Colon (tissue), 2 donors: ENCODE data around the gene COL23A1.

Source experiments
- FAIRE-seq: peaks from 2 replicates; lab custom pipeline; 2012; peaks lifted over from hg19 to GRCh38; lab: Jason Lieb, UNC
- donor health status: control.
- donor health status: control.

The COL23A1 gene

GRCh38 chr5:178532236-178532635 lies 58.0 kb downstream of the COL23A1 start:
- no peak for FAIRE-seq

- no peak for FAIRE-seq
These were observed 58.4 kb downstream of the COL23A1 start for GRCh38 chr5:178531786-178532185.

DNA sequence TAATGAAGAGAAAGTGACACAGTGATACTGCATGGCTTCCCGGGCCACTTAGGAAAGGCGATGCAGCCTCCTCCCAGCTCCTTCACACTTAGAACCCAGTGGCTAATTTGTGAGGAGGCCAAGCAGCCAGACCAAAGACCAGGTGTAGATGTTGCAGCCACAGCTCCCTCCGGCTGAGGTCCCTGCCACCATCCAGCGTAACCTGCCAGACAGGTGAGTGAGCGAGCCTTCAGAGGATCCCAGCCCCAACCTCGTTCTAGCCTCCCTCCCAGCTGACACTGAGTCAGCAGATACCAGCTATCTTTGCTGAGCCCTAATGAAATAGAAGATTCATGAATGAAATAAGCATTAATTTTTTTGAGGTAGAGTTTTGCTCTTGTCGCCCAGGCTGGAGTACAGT lies 59.7 kb downstream of the COL23A1 start:
- FAIRE-seq = no peak

DNA sequence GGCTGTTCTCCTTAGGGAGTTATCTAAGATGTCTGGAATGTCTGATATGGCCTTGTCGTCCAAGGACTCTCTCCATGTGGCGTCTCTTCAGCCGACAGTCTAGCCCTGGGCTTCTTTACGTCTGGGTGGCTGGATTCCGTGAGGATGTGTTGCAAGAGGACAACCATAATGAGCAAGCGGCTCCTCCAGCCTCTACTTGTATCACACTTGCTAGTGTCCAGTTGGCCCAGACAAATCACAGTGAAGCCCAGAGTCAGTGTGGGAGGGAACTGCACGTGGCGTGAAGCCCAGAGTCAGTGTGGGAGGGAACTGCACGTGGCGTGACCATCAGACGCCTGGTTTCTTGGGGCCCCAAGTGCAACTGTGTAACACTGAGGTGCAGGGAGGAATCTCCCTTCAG lies 61.1 kb downstream of the COL23A1 start:
- no peak for FAIRE-seq

- FAIRE-seq = no peak
These were observed 62.5 kb downstream of the COL23A1 start for GRCh38 chr5:178527458-178528307.

DNA sequence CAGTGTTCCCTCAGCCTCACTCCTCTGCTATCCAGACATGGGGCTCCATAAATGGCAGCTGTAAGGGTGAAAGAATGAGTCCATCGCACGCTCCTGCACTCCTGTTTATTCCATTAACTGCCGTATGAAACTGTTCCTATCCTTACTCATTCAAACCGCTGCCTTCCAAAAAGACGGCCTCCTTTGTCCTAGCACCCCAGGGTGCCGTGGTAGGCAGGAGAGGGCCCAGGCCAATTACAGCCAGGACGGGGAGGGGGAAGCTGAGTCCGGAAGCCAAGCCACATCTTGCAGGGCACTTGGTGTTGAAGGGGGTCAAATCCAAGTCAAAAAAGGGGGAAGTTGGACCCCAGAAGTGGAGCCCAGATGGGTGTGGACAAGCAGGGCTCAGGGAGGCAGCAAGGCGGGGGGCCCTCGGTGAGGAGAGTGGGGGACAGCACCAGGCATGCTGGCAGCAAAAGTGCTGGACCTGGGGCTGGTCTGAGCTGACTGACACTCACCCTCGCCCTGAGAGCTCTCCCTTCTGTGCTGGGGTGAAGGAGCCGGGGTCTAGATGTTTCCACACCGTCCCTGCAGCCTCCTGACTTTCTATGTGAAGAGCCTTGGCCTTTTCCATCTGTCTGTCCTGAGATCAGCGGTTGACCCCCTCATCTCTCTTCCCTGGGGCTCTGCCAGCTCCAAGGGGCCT lies 63.3 kb downstream of the COL23A1 start:
- no peak for FAIRE-seq

GRCh38 chr5:178525906-178526732 lies 64.1 kb downstream of the COL23A1 start:
- no peak for FAIRE-seq

- no peak for FAIRE-seq
These were observed 65.9 kb downstream of the COL23A1 start for GRCh38 chr5:178524093-178524882.

- no peak for FAIRE-seq
These were observed 67.8 kb downstream of the COL23A1 start for GRCh38 chr5:178522361-178522760.

DNA sequence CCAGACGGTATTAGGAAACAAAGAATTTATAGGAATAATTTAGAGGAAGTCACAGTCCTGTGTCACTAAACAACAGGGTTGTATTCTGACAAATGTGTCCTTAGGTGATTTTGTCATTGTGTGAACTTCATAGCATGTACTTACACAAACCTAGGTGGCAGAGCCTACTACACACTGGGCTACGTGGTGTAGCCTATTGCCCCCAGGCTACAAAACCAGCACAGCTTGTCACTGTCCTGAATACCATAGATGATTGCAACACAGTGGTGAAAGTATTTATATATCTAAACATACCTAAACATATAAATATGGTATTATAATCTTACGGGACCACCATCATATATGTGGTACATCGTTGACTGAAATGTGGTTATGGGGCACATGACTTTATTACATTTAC lies 69.3 kb downstream of the COL23A1 start:
- FAIRE-seq = no peak

- FAIRE-seq = no peak
These were observed 70.4 kb downstream of the COL23A1 start for GRCh38 chr5:178519804-178520203.

GRCh38 chr5:178519155-178519554 lies 71.0 kb downstream of the COL23A1 start:
- no peak for FAIRE-seq

- FAIRE-seq = no peak
These were observed 73.5 kb downstream of the COL23A1 start for GRCh38 chr5:178516504-178517235.

- no peak for FAIRE-seq
These were observed 74.3 kb downstream of the COL23A1 start for GRCh38 chr5:178515776-178516503.

DNA sequence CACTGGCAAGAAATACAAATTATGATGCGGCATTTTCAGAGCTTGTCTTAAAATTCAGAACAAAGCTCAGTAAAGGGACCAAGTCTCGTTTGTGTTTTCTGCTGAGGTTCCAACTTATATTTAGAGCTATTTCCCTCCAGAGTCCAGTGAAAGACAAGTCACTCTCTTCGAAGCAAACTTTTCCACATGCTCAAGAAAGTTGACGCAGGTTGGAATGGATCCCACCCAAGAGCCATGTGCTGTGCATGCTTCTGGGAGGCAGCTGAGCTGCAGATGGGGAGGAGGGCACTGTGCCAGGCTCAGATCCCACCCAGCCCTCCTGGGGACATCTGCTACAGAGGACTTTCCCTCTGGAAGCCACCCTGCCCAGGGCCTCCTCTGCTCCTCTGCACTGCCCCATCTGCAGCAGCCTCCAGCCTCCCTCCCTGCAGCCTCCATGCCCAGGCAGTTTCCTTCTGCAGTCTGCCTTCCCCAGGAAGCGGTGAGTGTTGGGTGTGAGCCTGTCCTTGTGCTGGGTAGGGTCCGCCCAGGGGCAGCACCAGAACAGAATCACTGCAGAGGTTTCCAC lies 75.3 kb downstream of the COL23A1 start:
- FAIRE-seq = no peak

DNA sequence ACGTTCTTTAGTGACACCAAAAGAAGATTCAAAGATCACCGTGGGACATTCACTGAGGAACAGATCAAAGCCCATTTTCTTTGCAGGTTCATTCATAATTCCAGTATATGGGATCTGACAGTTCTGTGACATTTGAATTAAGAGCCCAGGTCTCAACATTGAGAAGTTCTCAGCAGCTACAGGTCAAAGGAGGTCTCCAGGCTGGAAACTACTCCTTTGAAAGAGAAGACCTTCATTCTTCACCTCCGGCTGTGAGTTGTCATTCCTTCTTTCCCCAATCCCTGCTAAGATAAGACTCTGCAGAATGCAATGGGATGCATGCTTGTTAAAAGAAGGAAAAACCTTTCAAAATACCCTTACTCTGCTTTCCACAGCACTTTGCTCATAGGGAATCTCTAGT lies 79.0 kb downstream of the COL23A1 start:
- no peak for FAIRE-seq

DNA sequence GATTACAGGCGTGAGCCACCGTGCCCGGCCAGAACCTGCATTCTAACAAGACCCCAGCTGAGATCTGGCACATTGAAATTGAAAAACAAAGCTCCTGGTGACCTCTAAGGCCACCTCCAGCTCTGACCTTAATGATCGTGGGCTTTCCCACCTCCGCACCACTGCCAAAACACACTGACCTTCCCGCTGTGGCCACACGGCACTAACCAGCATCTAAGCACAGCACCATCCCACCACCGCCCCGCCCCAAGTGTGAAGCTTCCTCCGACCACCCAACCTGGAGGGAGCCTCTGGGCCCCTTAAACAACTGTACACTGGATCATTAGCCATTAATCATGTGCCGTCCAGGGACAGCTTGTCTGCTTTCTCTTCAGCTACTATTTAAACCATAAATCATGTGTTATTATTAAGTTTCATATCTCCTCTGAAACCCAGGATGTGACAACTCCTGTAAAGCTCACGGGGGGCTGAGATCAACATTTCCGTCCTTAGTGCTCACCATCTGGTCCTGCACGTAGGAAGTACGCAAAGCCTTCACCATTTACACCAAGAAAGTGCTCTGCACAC lies 80.6 kb downstream of the COL23A1 start:
- FAIRE-seq = no peak

- FAIRE-seq = no peak
These were observed 82.9 kb downstream of the COL23A1 start for GRCh38 chr5:178507151-178507932.
